GM18499 (cell line): ENCODE results near the gene CERK.

ENCODE experiments used
- ATAC-seq: cut with Tn5 transposase; IDR thresholded peaks from one replicate; pipeline ENCODE4 v1.9.1; 2021; ENCODE audit warnings: moderate number of reproducible peaks; ENCODE audit not compliant: insufficient read depth, unreplicated experiment

The CERK gene

GRCh38 chr22:46750863-46751443, 12.9 kb upstream of the CERK start:
- no peak for ATAC-seq

- no peak for ATAC-seq
These were observed 12.4 kb upstream of the CERK start for GRCh38 chr22:46750530-46750800.

GRCh38 chr22:46749682-46750529, 11.9 kb upstream of the CERK start:
- no peak for ATAC-seq

- ATAC-seq, result no peak
These were observed 11.0 kb upstream of the CERK start for GRCh38 chr22:46748908-46749675.

- no peak for ATAC-seq
These were observed 10.3 kb upstream of the CERK start for GRCh38 chr22:46748206-46748907.

GRCh38 chr22:46747646-46748045, 9.6 kb upstream of the CERK start:
- ATAC-seq, result no peak

GRCh38 chr22:46746620-46747019, 8.6 kb upstream of the CERK start:
- ATAC-seq, result no peak

- ATAC-seq, result no peak
These were observed 8.1 kb upstream of the CERK start for GRCh38 chr22:46746192-46746591.

GRCh38 chr22:46744581-46744980, 6.5 kb upstream of the CERK start:
- no peak for ATAC-seq

- ATAC-seq, result no peak
These were observed 4.6 kb upstream of the CERK start for GRCh38 chr22:46742576-46743221.

- ATAC-seq, result no peak
These were observed 4.0 kb upstream of the CERK start for GRCh38 chr22:46741974-46742519.

GRCh38 chr22:46740910-46741780, 3.1 kb upstream of the CERK start:
- no peak for ATAC-seq

- no peak for ATAC-seq
These were observed 1.2 kb upstream of the CERK start for GRCh38 chr22:46739094-46739870.

- ATAC-seq, result no peak
These were observed 618 bp upstream of the CERK start for GRCh38 chr22:46738647-46739093.

GRCh38 chr22:46737105-46737975, 712 bp downstream of the CERK start:
- ATAC-seq, result no peak

GRCh38 chr22:46736705-46737104, 1.3 kb downstream of the CERK start:
- no peak for ATAC-seq
